HG03354 (cell line): ENCODE data around the gene RCC2.

ENCODE experiments used
- ATAC-seq: cut with Tn5 transposase; IDR thresholded peaks from one replicate; pipeline ENCODE4 v1.9.1; 2021; ENCODE audit warnings: mild to moderate bottlenecking; ENCODE audit not compliant: unreplicated experiment, poor library complexity, severe bottlenecking

The RCC2 gene

DNA sequence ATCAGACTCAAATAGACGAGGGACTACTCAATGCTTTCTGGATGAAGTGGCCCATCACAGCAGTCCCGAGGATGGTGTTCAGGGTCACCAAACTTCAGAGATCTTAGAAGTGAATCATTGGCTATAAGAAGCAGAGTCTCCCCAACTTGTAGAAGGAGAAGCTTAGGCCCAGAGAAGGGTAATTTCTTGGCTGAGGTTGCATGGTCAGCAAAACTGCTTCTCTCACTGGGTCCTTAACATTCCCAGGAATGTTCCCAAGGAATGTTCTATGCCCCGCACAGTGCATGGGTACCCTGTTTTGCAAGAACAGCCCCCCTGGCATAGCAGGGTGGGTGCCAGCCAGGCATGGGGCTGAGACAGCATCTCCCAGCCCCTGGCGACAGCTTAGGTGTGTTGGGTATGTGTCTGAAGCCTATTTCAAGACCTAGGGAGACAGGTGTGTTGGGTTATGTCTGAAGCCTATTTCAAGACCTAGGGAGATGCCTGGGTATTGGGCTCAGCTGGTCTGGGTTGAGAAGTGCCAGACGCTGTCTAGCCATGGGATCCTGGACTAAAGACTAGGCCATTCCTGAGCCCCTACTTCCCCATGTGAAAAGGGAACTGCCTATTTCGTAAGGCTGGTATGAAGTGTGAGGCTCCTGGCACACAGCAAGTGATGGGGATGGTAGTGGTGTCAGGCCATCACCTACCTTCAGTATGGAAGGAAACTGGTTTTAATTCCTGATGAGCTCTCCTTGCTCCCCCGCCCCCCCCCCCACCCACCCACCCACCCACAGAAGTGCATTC is 41.4 kb downstream of the RCC2 start:
- ATAC-seq, result no peak

DNA sequence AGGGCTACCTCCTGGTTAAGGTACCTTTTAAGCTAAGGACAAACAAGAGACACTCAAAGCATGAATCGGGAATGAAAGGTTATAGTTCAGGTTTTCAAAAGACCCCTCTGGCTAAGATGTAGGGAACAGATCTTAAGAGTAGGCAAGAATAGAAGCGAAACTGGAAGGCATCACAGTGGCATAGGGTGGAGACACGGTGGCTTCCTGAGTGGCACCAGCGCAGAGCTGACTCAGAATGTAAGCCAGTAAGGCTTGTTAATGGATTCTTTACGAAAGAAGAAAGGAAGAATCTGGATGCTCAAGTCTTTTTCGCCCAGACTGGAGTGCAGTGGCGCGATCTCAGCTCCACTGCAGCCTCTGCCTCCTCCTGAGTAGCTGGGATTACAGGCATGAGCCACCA is 46.2 kb downstream of the RCC2 start:
- ATAC-seq, result no peak

- no peak for ATAC-seq
Measured at GRCh38 chr1:17392199-17392740, 47.2 kb downstream of the RCC2 start.

GRCh38 chr1:17381161-17381560 is 58.3 kb downstream of the RCC2 start:
- ATAC-seq, result no peak

- no peak for ATAC-seq
Measured at GRCh38 chr1:17377325-17377953, 62.0 kb downstream of the RCC2 start.

- ATAC-seq, result no peak
Measured at GRCh38 chr1:17375651-17376050, 63.8 kb downstream of the RCC2 start.

DNA sequence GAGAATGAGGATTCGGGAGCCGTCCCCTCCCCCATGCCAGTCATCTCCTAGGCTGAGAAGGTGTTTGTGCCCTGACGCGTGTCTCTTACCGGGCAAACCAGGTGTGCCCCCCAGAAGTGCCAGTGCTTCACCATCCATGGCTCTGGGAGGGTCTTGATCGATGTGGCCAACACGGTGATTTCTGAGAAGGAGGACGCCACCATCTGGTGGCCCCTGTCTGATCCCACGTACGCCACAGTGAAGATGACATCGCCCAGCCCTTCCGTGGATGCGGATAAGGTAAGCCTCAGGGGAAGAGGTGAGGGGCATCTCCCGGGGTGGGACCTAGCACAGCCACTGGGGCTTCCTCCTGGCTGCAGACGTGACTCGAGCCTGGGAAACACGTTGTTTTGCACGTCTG is 66.5 kb downstream of the RCC2 start:
- ATAC-seq, result no peak

DNA sequence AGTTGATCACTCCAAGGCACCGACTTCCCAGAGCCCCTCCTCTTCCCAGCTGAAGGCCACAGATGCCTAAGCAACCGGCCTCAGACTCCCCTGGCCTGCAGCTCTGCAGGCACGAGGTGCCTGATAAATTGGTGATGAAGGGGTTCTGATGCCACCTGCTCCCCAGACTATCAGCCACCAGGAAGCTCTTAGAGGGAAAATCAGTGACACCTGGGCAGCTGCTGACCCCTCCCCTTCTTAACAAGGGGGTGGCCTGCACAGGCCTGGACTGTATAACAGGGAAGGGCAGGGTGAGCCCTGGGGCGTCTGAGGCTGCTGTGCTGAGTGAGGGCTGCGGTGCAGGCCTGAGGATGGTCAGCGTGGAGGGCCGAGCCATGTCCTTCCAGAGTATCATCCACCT is 67.6 kb downstream of the RCC2 start, which contains the start of gene PADI6:
PADI6 (plus strand) TSS at position 301 of the 400 bp plus-strand sequence; CDS start at position 351, 50 bp downstream.
- no peak for ATAC-seq

DNA sequence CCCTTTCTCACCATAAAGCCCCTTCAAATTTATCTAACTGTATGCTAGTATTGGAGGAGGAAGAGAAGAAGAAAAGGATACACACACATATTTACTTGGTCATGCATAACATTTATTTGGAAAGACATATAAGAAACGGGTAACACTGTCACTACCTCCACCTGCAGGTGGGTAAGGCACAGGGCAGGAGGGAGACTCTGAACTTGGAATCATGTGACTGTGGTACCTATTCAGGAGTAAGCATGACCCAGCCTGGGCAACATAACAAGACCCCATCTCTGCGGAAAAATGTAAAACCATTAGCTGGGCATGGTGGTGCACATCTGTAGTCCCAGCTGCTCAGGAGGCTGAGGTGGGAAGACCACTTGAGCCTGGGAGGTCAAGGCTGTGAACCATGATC is 68.9 kb downstream of the RCC2 start:
- ATAC-seq, result no peak

DNA sequence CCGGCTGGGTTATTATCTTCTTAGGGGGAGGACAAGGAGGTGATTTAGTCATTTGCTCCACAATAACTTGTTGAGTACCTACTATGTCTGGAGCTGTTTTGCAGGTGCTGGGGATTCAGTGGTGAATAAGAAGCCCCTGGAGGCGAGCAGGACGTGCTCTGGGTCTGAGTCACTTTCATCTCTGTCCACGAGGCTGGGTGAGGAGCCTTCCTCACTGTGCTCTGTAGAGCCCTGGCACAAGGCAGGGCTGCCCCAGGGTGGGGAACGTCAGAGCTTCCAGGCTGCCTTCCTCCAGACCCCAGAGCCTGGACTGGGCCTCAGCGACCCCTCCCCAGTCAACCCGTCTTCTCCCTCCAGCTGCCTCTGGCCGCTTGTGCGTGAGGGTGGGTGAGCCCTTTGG is 70.0 kb downstream of the RCC2 start:
- no peak for ATAC-seq

- ATAC-seq, result no peak
Measured at GRCh38 chr1:17365293-17365692, 74.2 kb downstream of the RCC2 start.

DNA sequence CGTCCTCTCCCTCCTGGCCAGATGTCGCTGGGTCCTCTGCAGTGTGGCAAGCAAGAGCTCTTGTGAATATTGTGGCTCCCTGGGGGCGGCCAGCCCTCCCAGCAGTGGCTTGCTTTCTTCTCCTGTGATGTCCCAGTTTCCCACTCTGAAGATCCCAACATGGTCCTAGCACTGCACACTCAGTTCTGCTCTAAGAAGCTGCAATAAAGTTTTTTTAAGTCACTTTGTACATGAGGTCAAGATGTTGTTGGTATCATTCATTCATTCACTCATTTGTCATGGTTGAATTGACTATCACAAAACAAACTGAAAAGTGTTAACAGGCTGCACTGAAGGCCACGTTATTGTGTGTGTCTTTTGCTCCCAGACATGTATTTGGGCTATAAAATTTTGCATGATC is 75.7 kb downstream of the RCC2 start:
- ATAC-seq, result no peak

GRCh38 chr1:17363351-17363750 is 76.1 kb downstream of the RCC2 start:
- no peak for ATAC-seq

- no peak for ATAC-seq
Measured at GRCh38 chr1:17361687-17362086, 77.8 kb downstream of the RCC2 start.

- no peak for ATAC-seq
Measured at GRCh38 chr1:17360272-17360956, 79.1 kb downstream of the RCC2 start.

GRCh38 chr1:17359808-17360207 is 79.7 kb downstream of the RCC2 start:
- ATAC-seq, result no peak

GRCh38 chr1:17359031-17359430 is 80.4 kb downstream of the RCC2 start:
- ATAC-seq, result no peak

DNA sequence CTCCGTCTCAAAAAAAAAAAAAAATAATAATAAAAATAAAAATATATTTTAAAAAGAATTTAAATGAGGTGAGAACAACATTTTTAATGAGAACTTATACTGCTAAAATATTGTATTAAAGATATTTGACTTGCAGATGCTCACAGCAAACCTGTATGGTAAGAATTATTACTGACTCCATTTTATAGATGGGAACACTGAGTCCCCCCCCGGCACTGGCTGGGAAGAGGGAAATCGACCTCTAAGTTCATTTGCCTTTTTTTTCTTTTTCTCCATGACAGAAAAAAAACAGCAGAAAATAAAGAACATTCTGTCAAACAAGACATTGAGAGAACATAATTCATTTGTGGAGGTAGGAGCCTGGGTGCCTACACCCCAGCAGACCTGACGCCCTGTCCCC is 80.9 kb downstream of the RCC2 start:
- ATAC-seq, result no peak
